Effector memory CD4-positive, alpha-beta T cell (primary cell): ENCODE measurements around the gene DNAJC8.

Source experiments
- DNase-seq, 3 donors: peaks; one replicate each; pipeline ENCODE4 v3.0.0-alpha.2; 2020
- H3K27ac ChIP-seq: 2 replicates; pipeline ENCODE4 v1.7.0; 2013; ENCODE audit warnings: mild to moderate bottlenecking, low read length, moderate library complexity; ENCODE audit not compliant: insufficient read depth, poor library complexity, severe bottlenecking
- H3K27me3 ChIP-seq: replicated peaks from 2 replicates; pipeline ENCODE4 v1.7.0; 2013; ENCODE audit warnings: mild to moderate bottlenecking, low read length; ENCODE audit not compliant: insufficient read depth, control insufficient read depth, poor library complexity, severe bottlenecking
- H3K36me3 ChIP-seq: 2 replicates; pipeline ENCODE4 v1.7.0; 2013; ENCODE audit warnings: mild to moderate bottlenecking, low read length, moderate library complexity; ENCODE audit not compliant: control insufficient read depth, insufficient read depth
- H3K4me1 ChIP-seq: 2 replicates; pipeline ENCODE4 v1.7.0; 2013; ENCODE audit warnings: low read length, mild to moderate bottlenecking; ENCODE audit not compliant: control insufficient read depth, insufficient read depth, poor library complexity, severe bottlenecking
- H3K4me3 ChIP-seq: 2 replicates; pipeline ENCODE4 v1.7.0; 2013; ENCODE audit warnings: low read length, low read depth, mild to moderate bottlenecking; ENCODE audit not compliant: insufficient read depth, poor library complexity, severe bottlenecking
- H3K9me3 ChIP-seq: 2 replicates; pipeline ENCODE4 v1.7.0; 2013; ENCODE audit warnings: mild to moderate bottlenecking, low read length, moderate library complexity; ENCODE audit not compliant: control insufficient read depth

The DNAJC8 gene

DNA sequence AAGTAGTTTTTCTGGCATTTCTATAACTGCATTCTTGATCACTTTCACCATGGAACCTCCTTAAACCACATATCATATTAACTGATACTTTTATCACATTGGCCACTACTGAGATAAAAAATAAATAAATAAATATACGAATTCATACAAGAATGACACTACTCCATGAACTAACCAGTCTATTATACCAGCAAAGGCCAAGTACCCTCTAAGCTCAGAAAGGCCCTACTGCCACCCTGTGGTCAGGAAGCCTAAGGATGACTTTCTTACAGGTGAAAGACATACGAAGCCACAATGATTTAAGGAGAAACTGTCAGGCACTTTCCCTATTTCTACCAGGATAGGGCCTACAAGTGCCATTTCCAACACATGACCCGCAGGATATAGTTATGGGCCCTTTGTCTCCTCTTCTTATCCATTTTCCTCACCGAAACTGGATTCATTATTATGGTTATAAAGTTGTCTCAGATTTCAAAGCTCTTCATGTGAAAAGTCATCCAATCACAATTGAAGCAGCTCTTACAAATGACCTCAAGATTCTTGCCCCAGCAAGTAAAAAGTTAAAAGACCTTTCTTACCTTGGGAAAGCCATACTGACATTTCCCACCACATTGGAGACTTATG is 23.9 kb downstream of the DNAJC8 start:
- Histone ChIP-seq H3K36me3 (peaks cover 51% of the 10 kb centered on the region), H3K27ac (no peak overlapping the region), H3K27me3 (no peaks in the 10 kb centered on the region), H3K4me1 (no peaks in the 10 kb centered on the region), H3K9me3 (no peaks in the 10 kb centered on the region), H3K4me3 (no peak overlapping the region)
- DNase-seq = peak; percentile 13 to 44 (median 32)

DNA sequence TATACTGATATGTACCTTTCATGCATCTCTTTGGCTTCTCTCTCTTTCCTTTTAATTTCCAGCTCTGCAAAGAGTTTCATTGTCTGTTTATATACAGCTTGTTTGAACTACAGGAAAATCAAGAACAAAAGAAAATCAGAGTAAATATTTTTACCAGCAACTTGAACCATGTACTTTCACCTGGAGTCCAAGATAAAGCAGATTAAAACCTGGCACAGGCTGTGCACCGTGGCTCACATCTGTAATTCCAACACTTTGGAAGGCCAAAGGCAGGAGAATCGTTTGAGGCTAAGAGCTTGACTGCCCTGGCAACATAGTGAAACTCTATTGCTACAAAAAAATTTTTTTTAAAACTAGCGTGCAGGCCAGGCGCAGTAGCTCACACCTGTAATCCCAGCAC is 27.6 kb downstream of the DNAJC8 start:
- Histone ChIP-seq H3K4me1 (peaks cover 3% of the 10 kb centered on the region), H3K27ac (no peak overlapping the region), H3K27me3 (no peaks in the 10 kb centered on the region), H3K36me3 (peaks cover 59% of the 10 kb centered on the region), H3K9me3 (no peaks in the 10 kb centered on the region), H3K4me3 (no peak overlapping the region)
- no peak for DNase-seq

DNA sequence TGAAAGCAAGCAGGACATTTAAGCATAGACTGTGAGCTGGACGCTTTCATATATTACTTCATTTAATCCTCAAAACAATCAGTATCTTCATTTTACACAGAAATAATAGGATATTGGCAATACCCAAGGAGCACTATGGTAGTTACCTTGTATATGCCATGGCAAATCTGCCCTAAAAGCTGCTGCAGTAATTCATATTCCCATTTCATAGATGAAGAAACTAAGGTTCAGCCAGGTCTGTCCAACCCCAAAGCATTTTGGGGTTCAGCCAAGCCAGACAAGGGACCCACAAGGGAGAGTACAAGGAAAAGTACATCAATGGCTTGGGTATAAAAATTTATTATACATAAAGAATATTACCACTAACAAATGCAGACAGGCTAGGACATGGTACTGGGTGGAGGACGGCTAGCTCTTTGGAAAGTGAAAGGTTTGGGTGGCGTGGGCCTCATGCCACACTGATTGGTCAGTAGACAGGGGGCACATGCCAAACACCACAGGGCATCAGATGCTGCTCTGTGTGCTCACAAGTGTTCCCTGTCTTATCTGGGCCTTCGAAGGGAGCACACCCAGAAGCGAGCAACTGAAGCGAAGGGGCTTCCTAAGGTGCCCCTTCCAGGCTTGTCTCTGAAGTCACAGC is 32.5 kb downstream of the DNAJC8 start:
- DNase-seq = no peak
- Histone ChIP-seq H3K4me1 (peaks cover 21% of the 10 kb centered on the region), H3K9me3 (no peaks in the 10 kb centered on the region), H3K4me3 (no peak overlapping the region), H3K27me3 (no peaks in the 10 kb centered on the region), H3K36me3 (peaks cover 40% of the 10 kb centered on the region), H3K27ac (no peak overlapping the region)

DNA sequence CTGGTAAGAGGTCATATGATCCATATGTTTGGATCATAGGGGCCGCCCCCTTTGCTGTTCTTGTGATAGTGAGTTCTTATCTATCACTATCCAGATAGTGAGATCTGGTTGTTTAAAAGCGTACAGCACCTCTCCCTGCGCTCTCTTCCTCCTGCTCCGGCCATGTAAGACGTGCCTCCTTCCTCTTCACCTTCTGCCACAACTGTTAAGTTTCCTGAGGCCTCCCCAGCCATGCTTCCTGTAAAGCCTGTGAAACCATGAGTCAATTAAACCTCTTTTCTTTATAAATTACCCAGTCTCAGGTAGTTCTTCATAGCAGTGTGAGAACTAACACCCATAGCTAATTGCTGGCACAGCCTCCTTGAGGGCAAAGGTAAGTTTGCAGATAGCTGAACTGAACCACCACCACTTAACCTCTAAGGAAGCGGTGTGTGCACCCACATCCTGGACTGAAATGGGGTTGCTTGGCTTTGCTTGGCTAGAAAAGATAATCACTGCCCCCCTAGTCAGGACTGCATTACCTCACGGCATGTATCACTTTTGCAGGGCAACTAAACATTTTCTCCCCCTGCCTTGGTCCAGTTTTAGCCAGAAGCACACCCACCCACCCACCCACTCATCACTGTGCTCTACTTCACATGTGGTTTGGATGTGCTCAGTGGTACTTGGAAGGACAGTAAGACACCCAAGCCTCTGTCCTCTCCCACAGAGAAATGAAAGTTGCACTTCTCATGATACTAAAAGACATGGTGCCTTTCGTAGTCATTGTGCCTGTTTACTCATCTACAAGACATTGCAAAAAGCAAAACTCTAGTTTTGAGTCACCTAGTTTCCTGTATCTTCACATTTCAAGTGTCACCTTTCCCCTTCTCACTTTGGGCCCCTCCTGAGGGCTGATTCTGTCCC is 33.2 kb downstream of the DNAJC8 start:
- H3K4me3 ChIP-seq = no peak overlapping the region
- H3K36me3 ChIP-seq = peaks cover 33% of the 10 kb centered on the region

DNA sequence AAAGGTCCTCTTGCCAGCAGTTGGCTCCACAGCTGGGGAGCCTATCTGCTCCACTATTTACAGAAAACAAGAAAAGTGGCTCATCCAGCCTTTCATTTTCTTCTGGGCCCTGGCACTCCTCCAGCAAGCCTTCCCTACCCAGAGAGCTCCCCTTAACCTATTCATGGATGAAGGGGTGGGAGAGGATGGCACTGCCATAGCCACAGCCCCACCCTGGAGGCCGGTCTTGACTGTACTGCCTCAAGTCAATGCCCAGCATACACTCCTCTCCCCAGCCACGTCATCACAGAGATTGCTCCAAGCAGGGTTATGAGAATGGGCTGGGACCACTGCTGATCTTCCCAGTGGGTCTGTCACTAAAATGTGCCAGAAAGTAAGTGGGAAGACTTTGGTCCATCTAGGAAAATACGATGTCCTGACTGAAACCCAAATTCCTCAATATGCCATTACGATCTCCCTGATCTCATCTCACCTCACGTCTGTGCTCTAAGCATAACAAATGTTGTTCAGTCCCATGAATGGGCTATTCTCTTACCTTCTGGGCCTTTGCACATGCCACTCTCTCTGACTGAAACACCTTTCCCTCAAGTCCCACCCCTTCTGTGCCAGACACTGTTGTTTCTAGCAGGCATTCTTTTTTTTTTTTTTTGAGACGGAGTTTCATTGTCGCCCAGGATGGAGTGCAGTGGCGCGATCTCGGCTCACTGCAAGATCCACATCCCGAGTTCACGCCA is 35.0 kb downstream of the DNAJC8 start:
- peaks cover 17% of the 10 kb centered on the region for H3K36me3 ChIP-seq
- no peaks in the 10 kb centered on the region for H3K9me3 ChIP-seq
- H3K4me1 ChIP-seq = peaks cover 21% of the 10 kb centered on the region
- no peak overlapping the region for H3K27ac ChIP-seq
- H3K4me3 ChIP-seq = no peak overlapping the region
- DNase-seq = no peak
- no peaks in the 10 kb centered on the region for H3K27me3 ChIP-seq

More for the DNA sequence above, 33.2 kb downstream of the DNAJC8 start:
- peaks cover 21% of the 10 kb centered on the region for H3K4me1 ChIP-seq
- no peaks in the 10 kb centered on the region for H3K27me3 ChIP-seq
- peak; percentile 48 to 63 (median 53) for DNase-seq
- H3K27ac ChIP-seq = no peak overlapping the region
- H3K9me3 ChIP-seq = no peaks in the 10 kb centered on the region

DNA sequence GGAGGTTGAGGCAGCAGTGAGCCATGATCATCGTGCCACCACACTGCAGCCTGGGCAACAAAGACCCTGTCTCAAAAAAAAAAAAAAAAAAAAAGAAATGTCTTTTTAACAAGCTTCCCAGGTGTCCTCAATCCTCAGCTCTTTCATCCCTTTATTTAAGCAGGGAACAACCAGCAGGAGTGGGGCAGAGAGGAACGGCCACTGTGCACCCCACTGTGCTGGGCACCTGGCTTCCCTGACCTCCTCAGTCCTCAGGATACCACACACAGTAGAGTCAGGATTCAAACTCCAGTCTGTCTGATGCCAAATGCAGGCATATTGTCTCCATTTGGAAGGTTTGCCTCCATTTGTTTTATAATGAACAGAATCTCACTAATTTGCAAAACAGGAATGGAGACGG is 36.5 kb downstream of the DNAJC8 start:
- Histone ChIP-seq H3K4me3 (no peak overlapping the region), H3K4me1 (peaks cover 21% of the 10 kb centered on the region), H3K36me3 (peaks cover 14% of the 10 kb centered on the region), H3K27ac (no peak overlapping the region), H3K27me3 (no peaks in the 10 kb centered on the region), H3K9me3 (no peaks in the 10 kb centered on the region)
- no peak for DNase-seq

DNA sequence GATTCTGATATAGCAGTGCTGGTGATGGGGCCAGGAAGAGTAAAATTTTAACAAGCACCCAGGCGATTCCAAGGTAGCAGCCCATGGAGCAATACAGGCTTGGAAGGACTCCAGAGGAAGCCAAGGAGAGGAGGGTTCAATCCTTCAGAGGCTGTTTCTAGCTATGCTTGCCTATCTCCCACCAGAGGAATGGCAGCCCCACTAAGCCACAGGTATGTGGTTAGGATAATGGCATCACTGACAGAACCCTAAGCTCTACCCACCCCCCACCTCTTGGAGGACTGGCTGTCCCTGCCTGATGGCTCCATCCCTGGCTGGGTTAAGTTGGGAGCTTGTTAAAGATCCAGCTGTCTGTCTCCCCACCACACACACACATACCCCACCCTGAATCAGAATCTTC is 37.0 kb downstream of the DNAJC8 start:
- Histone ChIP-seq H3K27me3 (no peaks in the 10 kb centered on the region), H3K9me3 (no peaks in the 10 kb centered on the region), H3K36me3 (peaks cover 9% of the 10 kb centered on the region), H3K4me3 (no peak overlapping the region), H3K27ac (no peak overlapping the region), H3K4me1 (peaks cover 21% of the 10 kb centered on the region)
- DNase-seq = no peak

DNA sequence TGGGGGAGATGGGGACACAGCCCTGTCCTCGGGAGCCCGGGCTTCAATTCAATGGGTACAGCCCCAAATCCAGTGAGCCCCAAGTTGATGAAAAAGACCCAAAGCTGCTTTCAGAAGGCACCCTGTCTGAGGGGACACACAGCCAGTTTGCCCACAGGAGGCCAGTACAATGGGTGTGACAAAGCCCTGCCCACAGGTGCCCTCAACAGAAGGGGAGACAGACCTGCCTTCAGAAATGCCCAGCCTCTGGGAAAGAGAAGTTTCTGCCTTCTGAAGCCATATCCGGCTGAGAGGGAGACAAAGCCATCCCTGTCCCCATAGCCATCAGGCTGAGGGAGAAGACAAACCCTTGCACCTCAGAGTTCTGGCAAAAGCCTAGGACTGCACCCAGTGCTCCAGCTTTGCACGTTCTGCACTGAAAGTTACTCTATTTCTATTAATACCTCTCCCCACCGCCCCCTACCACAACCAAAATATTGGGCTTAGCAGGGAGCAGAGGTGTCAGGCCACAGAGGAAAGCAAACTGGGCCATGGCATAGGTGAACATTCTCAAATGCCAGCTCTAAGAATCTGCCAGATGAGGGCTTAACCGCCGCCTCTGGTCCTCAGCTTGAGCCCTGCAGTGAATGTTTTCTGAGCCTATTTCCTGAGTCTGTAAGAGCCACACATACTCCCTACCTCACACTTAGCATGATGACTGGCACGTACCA is 38.3 kb downstream of the DNAJC8 start:
- Histone ChIP-seq H3K9me3 (no peaks in the 10 kb centered on the region), H3K36me3 (no peaks in the 10 kb centered on the region), H3K4me1 (peaks cover 13% of the 10 kb centered on the region), H3K27ac (no peak overlapping the region), H3K4me3 (no peak overlapping the region), H3K27me3 (no peaks in the 10 kb centered on the region)
- no peak for DNase-seq

DNA sequence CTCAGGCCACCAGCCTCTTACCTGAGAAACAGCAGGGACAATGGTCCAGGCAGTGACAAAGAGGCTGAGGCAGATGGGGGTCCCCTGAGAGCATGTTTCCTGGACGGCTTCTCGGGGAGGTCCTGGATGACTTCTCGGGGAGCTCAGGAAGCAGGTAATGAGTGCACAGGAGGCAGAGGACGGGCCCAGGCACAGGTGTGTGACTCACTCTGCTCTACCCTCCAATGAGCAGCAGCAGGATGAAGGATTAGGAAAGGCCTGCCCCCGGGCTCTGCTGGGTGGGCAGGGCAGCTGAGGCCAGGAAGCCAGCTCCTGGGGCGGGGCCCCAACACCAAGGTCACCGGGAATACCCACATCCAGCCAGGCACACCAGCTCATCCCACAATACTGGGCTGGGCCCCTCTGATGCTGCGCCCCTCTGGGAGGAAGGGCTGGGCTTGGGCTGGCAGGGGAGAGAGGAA is 39.1 kb downstream of the DNAJC8 start:
- H3K4me3 ChIP-seq = no peak overlapping the region

More for the DNA sequence above, 39.1 kb downstream of the DNAJC8 start:
- H3K27ac ChIP-seq = no peak overlapping the region
- H3K4me1 ChIP-seq = peaks cover 9% of the 10 kb centered on the region
- H3K9me3 ChIP-seq = no peaks in the 10 kb centered on the region
- no peaks in the 10 kb centered on the region for H3K27me3 ChIP-seq
- no peaks in the 10 kb centered on the region for H3K36me3 ChIP-seq
- no peak for DNase-seq
